Measurements from ENCODE around the gene NAT16. TPM values are rescaled to one million over a fixed set of nuclear protein-coding genes. Genes with fewer than 3 reads are reported as not detected.

Gene NAT16
- total and polyA plus RNA-seq, 2 of the 8 experiments (the other 6 are each of a cell fraction or from before 2014, with no cell fraction given) = 0.26 to 0.84 TPM

GRCh38 chr7:101217388-101218235 lies 37.5 kb upstream of the NAT16 start, which contains the start of the genes PLOD3 and ZNHIT1:
TSS of gene PLOD3 (minus strand) at chr7:101217581. CDS start at chr7:101217274, 307 bp downstream.
TSS of gene ZNHIT1 (plus strand) at chr7:101218165. CDS start at chr7:101218196, 31 bp downstream.
- ChIA-PET CTCF (ENCODE audit: partially characterized antibody) (interaction anchor here (0.9 to 9.0 kb wide), 10 partner anchors 9 to 74 kb away, joined by 3 to 79 read pairs (median 9); partner anchors contain the start of gene FIS1), POLR2A (ENCODE audit: partially characterized antibody) (interaction anchor here (0.8 to 3.8 kb wide), 25 partner anchors 9 to 142 kb away, joined by 3 to 28 read pairs (median 4); partner anchors contain the start of genes CLDN15, FIS1 and VGF)
- Histone ChIP-seq H3K18ac (ENCODE audit: extremely low read depth, low read length) (peak within 1 kb of the TSS; percentile 40; the same call in 1 of the 2 replicates), H3K36me3 (ENCODE audit: control insufficient read depth in 2 of 4, insufficient read depth in 4 of 4, low read length in 3 of 4) (peaks cover 0 to 4% (median 0%) of the 10 kb centered on the region in 4 experiments; a peak in 1 of 8 replicates), H3K14ac (ENCODE audit: insufficient read length) (peak within 1 kb of the TSS; percentile 35), H3K23ac (ENCODE audit: insufficient read length) (no peak within 1 kb of the TSS), H2BK120ac (replicated peaks; ENCODE audit: low read depth, low read length) (peak within 1 kb of the TSS; percentile 72), H3K56ac (replicated peaks; ENCODE audit: insufficient read length, low read depth, low read length) (peak within 1 kb of the TSS; percentile 14), H3K9me3 (ENCODE audit: insufficient read depth in 2 of 2, low read depth in 1 of 2, low read length in 1 of 2) (no peaks in the 10 kb centered on the region), H2BK15ac (ENCODE audit: low read length) (no peak within 1 kb of the TSS), H4K91ac (replicated peaks; ENCODE audit: insufficient read length, low read length) (peak within 1 kb of the TSS; percentile 44), H3K23me2 (ENCODE audit: low read depth, low read length) (peaks cover 17% of the 10 kb centered on the region), H2AK5ac (ENCODE audit: low read depth, low read length) (no peak within 1 kb of the TSS), H3K4ac (replicated peaks; ENCODE audit: insufficient read length, low read depth, low read length) (no peak within 1 kb of the TSS), H4K8ac (ENCODE audit: extremely low read depth, insufficient read depth, low read length) (peak within 1 kb of the TSS; percentile 16; the same call in 1 of the 2 replicates), H3K27ac (ENCODE audit: low read depth, low read length) (peak within 1 kb of the TSS; percentile 37; the same call in 1 of the 2 replicates), H3K79me2 (ENCODE audit: control insufficient read depth in 1 of 2, insufficient read depth in 2 of 2, low read length in 2 of 2) (peaks cover 0 to 6% of the 10 kb centered on the region in 2 experiments; a peak in 1 of 4 replicates), H3K27me3 (replicated peaks in 1 of 4; ENCODE audit: control insufficient read depth in 3 of 4, extremely low read depth in 1 of 4, insufficient read depth in 3 of 4, low read length in 3 of 4) (no peaks in the 10 kb centered on the region), H2BK12ac (ENCODE audit: low read depth, low read length) (0 out of 2 replicates have a peak within 1 kb of the TSS, but pooled peaks have one; percentile 39), H2BK5ac (ENCODE audit: low read depth, low read length) (peak within 1 kb of the TSS; percentile 73), H3K9ac (replicated peaks in 1 of 4; ENCODE audit: extremely low read depth in 1 of 4, low read depth in 3 of 4, low read length in 3 of 4) (peak within 1 kb of the TSS in 3 of 4 experiments; percentile 48 to 82 (median 54); a peak in 6 of 7 replicates), H2AFZ (ENCODE audit: low read length) (peak within 1 kb of the TSS; percentile 44; the same call in 1 of the 2 replicates), H4K20me1 (replicated peaks in 1 of 2; ENCODE audit: control insufficient read depth in 1 of 2, insufficient read depth in 2 of 2, low read length in 2 of 2) (peaks cover 0 to 5% of the 10 kb centered on the region in 2 experiments), H4K5ac (ENCODE audit: insufficient read length, low read depth, low read length) (peak within 1 kb of the TSS; percentile 68), H3K4me3 (ENCODE audit: extremely low read depth in 1 of 4, insufficient read depth in 2 of 4, low read depth in 3 of 4, low read length in 4 of 4) (peak within 1 kb of the TSS; percentile 74 to 83 (median 78)), H3K4me1 (replicated peaks in 1 of 4; ENCODE audit: control insufficient read depth in 3 of 4, insufficient read depth in 4 of 4, low read length in 3 of 4) (peaks cover 0 to 13% (median 7%) of the 10 kb centered on the region in 4 experiments; a peak in 5 of 7 replicates), H3K79me1 (ENCODE audit: low read depth, low read length) (peaks cover 2% of the 10 kb centered on the region; the same call in 1 of the 2 replicates), H2BK20ac (ENCODE audit: low read length) (no peak within 1 kb of the TSS), H3K4me2 (ENCODE audit: insufficient read depth in 1 of 2, low read depth in 2 of 2, low read length in 2 of 2) (peak within 1 kb of the TSS; percentile 86 to 89)
- WGBS, 2 experiments (ENCODE audit: extremely low coverage in 1 of 2, insufficient coverage in 1 of 2, insufficient read length in 1 of 2, insufficient replicate concordance in 2 of 2, low coverage in 1 of 2, low lambda C conversion rate in 2 of 2, missing lambda C conversion rate in 1 of 2) = 3% methylated on average over 40 of the region's 57 CpGs; no CpG with 5 or more reads in 1 of the 2 experiments
- DNase-seq (ENCODE audit: low read depth in 1 of 2, low spot score in 2 of 2) (peak; percentile 83 to 95), FAIRE-seq (peak; percentile 98)
- TF ChIP-seq ASH2L (IDR thresholded peaks at IDR 0.05; ENCODE audit: low read length) = peak; percentile 16
- TF ChIP-seq RFX5 (IDR thresholded peaks at IDR 0.05; ENCODE audit: borderline replicate concordance, low read depth, low read length) = no peak
- TF ChIP-seq EZH2 (IDR thresholded peaks at IDR 0.05; ENCODE audit: low read depth, low read length, severe bottlenecking) = no peak
- peak; percentile 99 for TF ChIP-seq YY1 (IDR thresholded peaks at IDR 0.05; ENCODE audit: low read depth, low read length)
- TF ChIP-seq CHD1 (IDR thresholded peaks at IDR 0.05; ENCODE audit: low read depth, low read length) = no peak
- no peak for TF ChIP-seq GTF2F1 (IDR thresholded peaks at IDR 0.05; ENCODE audit: borderline replicate concordance, low read depth, low read length)
- TF ChIP-seq TEAD4 (IDR thresholded peaks at IDR 0.05; ENCODE audit: low read depth, low read length) = no peak
- TF ChIP-seq, protein P1, sequence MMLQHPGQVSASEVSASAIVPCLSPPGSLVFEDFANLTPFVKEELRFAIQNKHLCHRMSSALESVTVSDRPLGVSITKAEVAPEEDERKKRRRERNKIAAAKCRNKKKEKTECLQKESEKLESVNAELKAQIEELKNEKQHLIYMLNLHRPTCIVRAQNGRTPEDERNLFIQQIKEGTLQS (IDR thresholded peaks at IDR 0.05; ENCODE audit: insufficient read depth, low read depth, low read length) = no peak
- TF ChIP-seq BACH1 (IDR thresholded peaks at IDR 0.05; ENCODE audit: low read length) = no peak
- no peak for TF ChIP-seq HDAC6 (IDR thresholded peaks at IDR 0.05; ENCODE audit: low read depth, low read length)

Measured in H1 (cell line).